GM19328 (cell line): Measurements from ENCODE around the gene SSNA1.
"Not testable (repeated sequence)": the region's sequence is repeated elsewhere in the genome, so short reads cannot be mapped to it uniquely, and the experiment has no call there.

Experiments used
- ATAC-seq: cut with Tn5 transposase; IDR thresholded peaks from one replicate; pipeline ENCODE4 v1.9.1; 2021; ENCODE audit warnings: mild to moderate bottlenecking, moderate library complexity; ENCODE audit not compliant: unreplicated experiment

The SSNA1 gene

GRCh38 chr9:137229903-137230704 lies 41.6 kb downstream of the SSNA1 start:
- no peak for ATAC-seq

GRCh38 chr9:137230705-137231371 lies 42.4 kb downstream of the SSNA1 start, which contains the start of gene SLC34A3:
Gene SLC34A3, plus strand, starts transcription at chr9:137230901. Its CDS starts 802 bp downstream, at chr9:137231703.
- ATAC-seq = no peak

GRCh38 chr9:137231372-137232039 lies 43.0 kb downstream of the SSNA1 start:
- no peak for ATAC-seq

- ATAC-seq = no peak
These were observed 43.6 kb downstream of the SSNA1 start for GRCh38 chr9:137232101-137232500.

- no peak for ATAC-seq
These were observed 44.0 kb downstream of the SSNA1 start for GRCh38 chr9:137232510-137232909.

- no peak for ATAC-seq
These were observed 44.9 kb downstream of the SSNA1 start for GRCh38 chr9:137233143-137233980.

- no peak for ATAC-seq
These were observed 45.7 kb downstream of the SSNA1 start for GRCh38 chr9:137234055-137234697.

GRCh38 chr9:137234758-137235423 lies 46.4 kb downstream of the SSNA1 start:
- no peak for ATAC-seq

- ATAC-seq = no peak
These were observed 47.2 kb downstream of the SSNA1 start for GRCh38 chr9:137235424-137236237.

GRCh38 chr9:137236238-137236935 lies 47.9 kb downstream of the SSNA1 start:
- no peak for ATAC-seq

GRCh38 chr9:137236936-137237421 lies 48.5 kb downstream of the SSNA1 start:
- ATAC-seq = no peak

- no peak for ATAC-seq
These were observed 49.6 kb downstream of the SSNA1 start for GRCh38 chr9:137237759-137238726.

- ATAC-seq = not testable (repeated sequence)
These were observed 51.2 kb downstream of the SSNA1 start for GRCh38 chr9:137239541-137240200.
